Heart left ventricle (tissue), 13 donors: ENCODE measurements around the gene SMCO4.

Experiments
- POLR2A ChIP-seq, 2 donors: fragments of 450-650 bp; IDR thresholded peaks; one replicate each; pipeline ENCODE4 v1.6.1; 2017; ENCODE audit warnings: antibody characterized with exemption in 2 of 2, mild to moderate bottlenecking in 2 of 2, moderate library complexity in 2 of 2
- TF ChIP-seq, protein P1 (sequence below), 12 donors: fragments of 200-600 bp; sonication (generic) in 4 of 12; IDR thresholded peaks; one replicate each; pipeline versions ENCODE4 v1.5.0 to v1.8.0; 2018 to 2022; ENCODE audit warnings: antibody characterized with exemption in 12 of 12, mild to moderate bottlenecking in 5 of 12
- donor health status: ischemic (EF 13 %, LVEDD 7.1; RV severe dilation, severe dysfunction).
- donor health status: DM: no; HTN: yes; CAD: no.
- donor health status: DM: no; HTN: no; CAD: no.
- donor health status: ischemic (EF 25% LVEDD 6.9; RV normal size, moderate dysfunction).
- donor health status: ischemic (EF 25% LVEDD 5.7; RV mildly dilated, moderate dysfunction).
- donor health status: ischemic (EF 35%, LVEDD 5.7; RV mildly dilated, moderate dysfunction).
- donor health status: nonischemic (EF 11% LVEDD 7.7; RV severe dilation, severe dysfunction).
- donor health status: DM: yes; HTN: yes; CAD: no.
- donor health status: PGD.
- donor health status: ischemic (EF 29% LVEDD 5.4; RV normal size, mild dysfunction).
- donor health status: nonischemic (EF 23%, LVEDD 6.1; RV moderate dilation, normal function).

DNA sequence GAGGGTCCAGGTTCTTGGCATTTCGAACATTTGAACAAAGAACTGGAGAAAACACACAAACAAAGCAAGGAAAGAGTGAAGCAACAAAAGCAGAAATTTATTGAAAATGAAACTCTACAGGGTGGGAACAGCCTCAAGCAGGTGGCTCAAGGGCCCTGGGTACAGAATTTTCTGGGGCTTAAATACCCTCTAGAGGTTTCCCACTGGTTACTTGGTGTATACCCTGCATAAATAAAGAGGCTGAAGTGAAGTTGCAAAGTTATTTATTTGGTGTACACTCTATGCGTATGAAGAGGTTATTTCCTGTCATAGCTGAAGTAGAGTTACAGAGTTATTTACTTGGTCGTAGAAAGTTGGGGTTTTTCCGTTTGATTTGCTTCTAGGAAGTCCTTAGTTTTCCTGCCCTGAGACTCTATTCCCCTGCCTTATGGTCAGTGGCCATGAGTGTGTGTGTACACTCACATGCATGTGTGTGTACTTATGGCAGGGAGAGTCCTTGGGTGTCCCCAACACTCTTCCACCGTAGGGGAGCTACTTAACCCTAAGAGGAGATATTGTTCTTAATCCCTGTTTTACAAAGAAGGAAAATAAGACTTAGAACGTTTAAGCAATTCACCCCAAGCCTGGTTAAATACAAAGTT is 5.6 kb upstream of the SMCO4 start:
- TF ChIP-seq, protein P1, sequence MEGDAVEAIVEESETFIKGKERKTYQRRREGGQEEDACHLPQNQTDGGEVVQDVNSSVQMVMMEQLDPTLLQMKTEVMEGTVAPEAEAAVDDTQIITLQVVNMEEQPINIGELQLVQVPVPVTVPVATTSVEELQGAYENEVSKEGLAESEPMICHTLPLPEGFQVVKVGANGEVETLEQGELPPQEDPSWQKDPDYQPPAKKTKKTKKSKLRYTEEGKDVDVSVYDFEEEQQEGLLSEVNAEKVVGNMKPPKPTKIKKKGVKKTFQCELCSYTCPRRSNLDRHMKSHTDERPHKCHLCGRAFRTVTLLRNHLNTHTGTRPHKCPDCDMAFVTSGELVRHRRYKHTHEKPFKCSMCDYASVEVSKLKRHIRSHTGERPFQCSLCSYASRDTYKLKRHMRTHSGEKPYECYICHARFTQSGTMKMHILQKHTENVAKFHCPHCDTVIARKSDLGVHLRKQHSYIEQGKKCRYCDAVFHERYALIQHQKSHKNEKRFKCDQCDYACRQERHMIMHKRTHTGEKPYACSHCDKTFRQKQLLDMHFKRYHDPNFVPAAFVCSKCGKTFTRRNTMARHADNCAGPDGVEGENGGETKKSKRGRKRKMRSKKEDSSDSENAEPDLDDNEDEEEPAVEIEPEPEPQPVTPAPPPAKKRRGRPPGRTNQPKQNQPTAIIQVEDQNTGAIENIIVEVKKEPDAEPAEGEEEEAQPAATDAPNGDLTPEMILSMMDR (IDR thresholded peaks at IDR 0.05) = no peak
- no peak for TF ChIP-seq POLR2A (IDR thresholded peaks at IDR 0.05)
